ENCODE measurements around the gene OR12D3.

GRCh38 chr6:29355603-29356002, 19.5 kb downstream of the OR12D3 start:
- no peak for TF ChIP-seq CTCF (IDR thresholded peaks at IDR 0.05)
- TF ChIP-seq POLR2A (IDR thresholded peaks at IDR 0.05), result no peak

Measured in adrenal gland (tissue), 5 donors.